Measurements from ENCODE around the gene PTPRN2.

PTPRN2 gene

GRCh38 chr7:157808042-157808441, 779.6 kb downstream of the PTPRN2 start:
- no peak for DNase-seq

GRCh38 chr7:157807510-157807909, 780.1 kb downstream of the PTPRN2 start:
- no peak for DNase-seq

- DNase-seq, result no peak
These were observed 780.9 kb downstream of the PTPRN2 start for GRCh38 chr7:157806711-157807110.

DNA sequence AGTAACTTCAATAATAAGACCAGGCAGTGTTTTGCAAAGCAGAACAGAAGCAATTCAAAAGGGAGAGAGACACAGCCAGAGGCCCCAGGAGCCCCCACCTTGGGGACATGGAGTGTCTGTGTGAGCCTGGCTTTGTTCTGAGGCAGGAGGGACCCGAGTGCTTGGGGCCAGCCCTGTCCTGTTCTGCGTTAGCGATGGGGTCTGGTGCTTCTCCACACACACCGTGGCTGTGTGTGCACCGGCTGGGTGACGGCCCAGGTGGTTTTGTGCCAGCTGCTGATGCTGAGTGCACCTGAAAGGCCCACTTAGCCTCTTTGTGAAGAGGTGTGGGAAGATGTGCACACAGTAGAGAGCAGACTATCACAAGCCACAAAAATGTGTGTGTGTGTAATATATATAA, 781.9 kb downstream of the PTPRN2 start:
- no peak for DNase-seq

- DNase-seq, result no peak
These were observed 783.7 kb downstream of the PTPRN2 start for GRCh38 chr7:157803906-157804305.

DNA sequence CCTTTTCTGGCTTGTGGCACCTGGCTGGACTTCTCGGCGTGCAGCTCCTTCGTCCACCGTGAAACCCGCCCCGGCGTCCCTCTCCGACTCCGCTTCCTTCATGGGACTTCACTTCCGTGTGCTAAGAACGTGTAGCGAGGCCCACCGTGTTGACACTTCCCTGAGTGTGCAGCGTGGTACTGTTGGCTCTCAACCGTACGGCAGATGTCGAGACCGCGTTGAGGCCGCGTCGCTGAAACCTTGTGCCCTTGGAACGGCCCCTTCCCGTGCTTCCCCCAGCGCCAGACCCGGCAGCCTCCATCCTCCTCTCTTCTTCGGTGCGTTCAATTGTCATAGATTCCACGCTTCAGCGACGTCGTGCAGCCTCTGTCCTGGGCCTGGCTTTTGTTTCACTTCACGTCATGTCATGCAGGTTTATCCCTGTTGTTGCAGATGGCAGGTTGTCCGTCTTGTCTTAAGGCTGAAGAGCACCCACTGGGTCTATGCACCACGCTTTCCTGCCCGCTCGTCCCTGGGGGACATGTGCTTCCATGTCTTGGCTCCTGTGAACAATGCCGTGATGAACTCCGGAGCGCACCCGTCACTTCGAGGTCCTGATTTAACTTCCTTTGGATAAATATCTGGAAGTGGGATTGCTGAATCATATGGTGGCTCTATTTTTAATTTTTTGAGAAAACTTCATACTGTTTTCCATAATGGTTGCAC, 785.5 kb downstream of the PTPRN2 start:
- DNase-seq, result no peak

- DNase-seq, result no peak
These were observed 786.5 kb downstream of the PTPRN2 start for GRCh38 chr7:157801113-157801512.

- DNase-seq, result no peak
These were observed 787.3 kb downstream of the PTPRN2 start for GRCh38 chr7:157800281-157800680.

- DNase-seq, result no peak
These were observed 788.4 kb downstream of the PTPRN2 start for GRCh38 chr7:157799076-157799685.

DNA sequence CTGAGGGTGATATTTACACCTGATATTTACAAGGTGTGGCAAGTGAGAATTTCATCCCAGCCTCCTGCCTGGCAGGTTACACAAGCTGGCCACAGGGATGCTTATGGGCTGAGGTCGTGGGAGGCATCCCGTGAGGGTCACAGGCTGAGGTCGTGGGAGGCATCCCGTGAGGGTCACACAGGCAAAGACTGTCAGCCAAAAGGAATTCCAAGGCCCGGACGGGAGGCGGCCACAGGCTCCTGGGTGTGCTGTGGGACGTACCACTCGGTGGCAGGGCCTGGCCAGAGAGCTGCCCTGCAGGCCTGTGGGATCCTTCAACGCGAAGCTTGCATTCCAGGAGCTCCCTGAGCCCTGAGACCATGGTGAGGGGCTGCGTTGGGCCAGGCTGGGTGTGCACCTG, 790.3 kb downstream of the PTPRN2 start:
- DNase-seq, result no peak

DNA sequence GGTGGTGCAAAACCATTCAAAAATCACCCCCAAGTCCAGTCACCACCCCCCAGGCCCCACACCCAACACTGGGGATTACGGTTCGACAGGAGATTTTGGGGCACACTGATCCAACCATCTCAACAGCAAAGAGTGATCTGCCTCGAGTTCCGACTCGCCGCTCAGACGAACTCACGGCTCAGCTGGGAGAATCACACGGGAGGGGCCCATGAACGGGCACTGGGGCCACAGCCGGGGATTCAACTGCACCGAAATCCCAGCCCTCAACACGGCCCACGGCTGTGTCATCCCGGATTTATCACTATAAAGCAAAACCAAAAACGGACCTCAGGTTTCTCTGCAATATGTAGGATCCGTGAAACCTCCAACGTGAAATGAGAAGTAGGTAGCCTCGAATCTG, 790.8 kb downstream of the PTPRN2 start:
- no peak for DNase-seq

GRCh38 chr7:157795643-157796042, 792.0 kb downstream of the PTPRN2 start:
- no peak for DNase-seq

- no peak for DNase-seq
These were observed 792.4 kb downstream of the PTPRN2 start for GRCh38 chr7:157795199-157795598.

- no peak for DNase-seq
These were observed 792.9 kb downstream of the PTPRN2 start for GRCh38 chr7:157794746-157795065.

GRCh38 chr7:157793973-157794745, 793.5 kb downstream of the PTPRN2 start:
- no peak for DNase-seq

DNA sequence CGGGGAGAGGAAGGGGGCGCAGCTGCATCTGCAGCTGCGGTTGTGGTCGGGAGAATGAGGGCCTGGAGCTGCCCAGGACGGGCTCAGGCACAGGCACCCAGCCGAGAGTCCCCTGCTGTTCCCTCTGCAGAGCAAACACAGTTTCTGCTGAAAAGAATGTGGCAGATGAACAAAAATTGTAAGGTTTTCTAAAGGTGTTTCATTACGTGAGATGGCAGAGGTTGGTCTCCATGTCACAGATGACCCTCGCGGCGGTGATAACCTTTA, 794.6 kb downstream of the PTPRN2 start:
- no peak for DNase-seq

DNA sequence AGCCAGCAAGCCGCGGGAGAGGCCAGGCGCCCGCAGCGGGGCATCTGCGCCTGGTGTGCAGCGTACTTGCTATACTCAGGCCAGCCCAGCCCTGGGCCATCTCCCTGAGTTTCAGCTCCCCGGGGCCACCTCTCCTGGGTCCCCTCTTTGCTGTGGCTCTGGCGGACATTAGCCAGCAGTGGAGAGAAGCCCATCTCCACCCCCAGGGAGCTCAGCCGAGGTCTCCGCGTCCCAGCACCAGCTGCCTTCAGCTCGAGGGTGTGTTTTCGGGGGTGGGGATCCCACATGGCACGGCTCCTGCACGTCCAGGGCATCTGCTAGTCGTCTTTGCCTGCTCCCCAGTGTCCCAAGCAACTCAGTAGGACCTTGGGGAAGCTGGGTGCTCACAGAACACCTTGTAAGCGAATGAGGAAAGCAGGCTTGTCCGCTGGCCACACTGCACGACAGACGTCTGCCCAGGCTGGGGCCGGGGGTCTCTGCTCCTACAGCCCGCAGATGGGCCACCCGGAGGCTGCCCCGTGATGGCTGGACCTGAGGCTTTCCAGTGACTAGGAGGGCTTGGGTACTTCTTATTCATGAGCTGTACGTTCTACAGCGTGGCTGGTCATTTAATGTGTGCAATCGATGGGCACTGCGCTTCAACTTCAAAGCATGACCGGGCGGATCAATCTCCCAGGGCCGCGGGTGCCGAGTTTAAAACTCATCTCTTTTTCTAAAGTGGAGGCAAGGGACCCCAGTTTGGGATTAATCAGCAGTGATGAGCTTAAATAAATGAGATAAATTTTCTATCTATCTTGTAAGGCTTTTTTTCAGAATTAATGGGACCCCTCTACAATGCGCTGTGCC, 795.2 kb downstream of the PTPRN2 start:
- no peak for DNase-seq

GRCh38 chr7:157791666-157792065, 796.0 kb downstream of the PTPRN2 start:
- no peak for DNase-seq

DNA sequence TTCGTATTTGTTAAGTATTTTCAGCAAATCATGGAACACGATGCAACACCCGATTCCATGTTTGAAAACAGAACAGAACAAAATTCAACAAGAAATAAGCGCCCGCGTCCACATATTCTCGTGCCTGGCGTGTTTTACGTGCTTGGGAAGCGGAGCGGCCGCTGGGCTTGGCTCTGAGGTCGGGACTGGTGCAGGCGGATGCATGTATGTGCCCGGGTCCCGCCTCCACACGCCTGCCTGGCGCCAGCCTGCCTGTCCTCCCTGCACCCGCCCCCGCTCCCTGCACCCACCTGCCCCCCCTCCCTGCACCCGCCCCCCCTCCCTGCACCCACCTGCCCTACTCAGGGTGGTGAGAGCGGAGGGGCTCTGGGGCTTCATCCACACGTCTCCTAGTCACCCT, 796.4 kb downstream of the PTPRN2 start:
- DNase-seq, result no peak

DNA sequence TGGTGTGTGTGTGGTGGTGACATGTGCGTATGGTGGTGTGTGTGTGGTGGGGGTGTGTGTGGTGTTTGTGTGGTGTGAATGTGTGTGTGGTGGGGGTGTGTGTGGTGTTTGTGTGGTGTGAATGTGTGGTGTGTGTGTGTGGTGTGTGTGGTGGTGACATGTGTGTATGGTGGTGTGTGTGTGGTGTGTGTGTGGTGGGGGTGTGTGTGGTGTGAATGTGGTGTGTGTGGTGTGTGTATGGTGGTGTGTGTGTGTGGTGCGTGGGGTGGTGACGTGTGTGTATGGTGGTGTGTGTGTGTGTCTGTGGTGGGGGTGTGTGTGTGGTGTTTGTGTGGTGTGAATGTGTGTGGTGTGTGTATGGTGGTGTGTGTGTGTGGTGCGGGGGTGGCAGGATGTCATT, 797.7 kb downstream of the PTPRN2 start:
- no peak for DNase-seq

DNA sequence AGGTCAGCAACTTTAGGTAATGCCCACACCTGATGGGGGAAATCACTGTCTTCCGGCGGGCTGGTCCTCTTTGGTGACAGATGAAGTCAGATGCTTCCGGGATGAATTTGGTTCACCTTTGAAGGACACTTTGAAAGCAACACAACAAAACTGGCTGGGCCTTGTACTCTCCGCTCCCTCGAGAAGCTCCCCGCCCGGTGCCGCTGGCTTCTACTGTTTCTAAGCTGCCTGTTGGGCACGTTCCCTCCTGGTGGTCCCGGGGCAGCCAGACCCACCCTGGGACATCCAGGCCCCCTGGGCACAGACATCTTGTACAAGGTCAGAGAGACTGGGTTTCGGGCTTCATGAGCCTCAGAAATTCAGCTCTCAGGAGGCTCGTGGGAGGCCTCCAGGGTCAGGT, 798.5 kb downstream of the PTPRN2 start:
- no peak for DNase-seq

GRCh38 chr7:157788573-157788972, 799.0 kb downstream of the PTPRN2 start:
- DNase-seq, result no peak

GRCh38 chr7:157787275-157787701, 800.3 kb downstream of the PTPRN2 start:
- DNase-seq, result no peak
